ENCODE data around the gene ZNF497.
"Not testable (repeated sequence)": the region's sequence is repeated elsewhere in the genome, so short reads cannot be mapped to it uniquely, and the experiment has no call there.

Gene ZNF497

GRCh38 chr19:58366585-58367430 is 4.3 kb upstream of the ZNF497 start:
- no peak for DNase-seq

DNA sequence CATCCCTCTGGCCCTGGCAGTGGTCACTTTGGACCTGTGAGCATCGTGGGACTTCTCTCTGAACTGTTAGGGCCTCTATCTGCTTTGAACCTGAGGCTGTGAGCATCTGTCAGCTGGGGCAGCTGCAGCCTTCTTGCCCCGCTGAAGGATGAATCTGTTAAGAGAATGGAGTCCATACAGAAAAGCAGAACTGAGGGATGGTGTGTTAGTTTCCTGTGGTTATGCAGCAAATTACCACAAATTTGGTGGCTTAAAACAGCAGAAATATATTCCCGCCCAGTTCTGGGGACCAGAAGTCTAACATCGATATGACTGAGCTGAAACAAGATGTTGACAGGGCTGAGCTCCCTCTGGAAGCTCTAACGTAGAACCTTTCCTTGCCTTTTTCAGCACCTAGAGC is 1.6 kb upstream of the ZNF497 start:
- no peak for DNase-seq

DNA sequence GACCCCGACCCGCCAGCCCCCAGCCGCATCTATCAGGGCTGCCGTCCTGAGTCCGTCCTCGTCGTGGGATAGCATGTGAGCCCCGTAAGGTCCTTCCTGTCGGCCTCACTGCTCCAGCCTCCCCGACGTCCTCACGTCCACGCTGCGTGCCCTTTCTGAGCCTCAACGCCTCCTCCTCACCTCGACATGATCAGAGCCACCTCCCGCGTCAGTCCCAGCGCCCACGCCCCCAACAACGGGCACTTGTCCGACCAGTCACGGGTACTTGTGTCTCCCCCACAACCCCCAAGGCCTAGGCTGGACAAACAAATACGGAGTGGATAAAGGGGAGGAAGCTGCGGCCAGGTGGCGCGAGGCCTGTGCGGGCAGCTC is 665 bp downstream of the ZNF497 start:
- no peak for DNase-seq

DNA sequence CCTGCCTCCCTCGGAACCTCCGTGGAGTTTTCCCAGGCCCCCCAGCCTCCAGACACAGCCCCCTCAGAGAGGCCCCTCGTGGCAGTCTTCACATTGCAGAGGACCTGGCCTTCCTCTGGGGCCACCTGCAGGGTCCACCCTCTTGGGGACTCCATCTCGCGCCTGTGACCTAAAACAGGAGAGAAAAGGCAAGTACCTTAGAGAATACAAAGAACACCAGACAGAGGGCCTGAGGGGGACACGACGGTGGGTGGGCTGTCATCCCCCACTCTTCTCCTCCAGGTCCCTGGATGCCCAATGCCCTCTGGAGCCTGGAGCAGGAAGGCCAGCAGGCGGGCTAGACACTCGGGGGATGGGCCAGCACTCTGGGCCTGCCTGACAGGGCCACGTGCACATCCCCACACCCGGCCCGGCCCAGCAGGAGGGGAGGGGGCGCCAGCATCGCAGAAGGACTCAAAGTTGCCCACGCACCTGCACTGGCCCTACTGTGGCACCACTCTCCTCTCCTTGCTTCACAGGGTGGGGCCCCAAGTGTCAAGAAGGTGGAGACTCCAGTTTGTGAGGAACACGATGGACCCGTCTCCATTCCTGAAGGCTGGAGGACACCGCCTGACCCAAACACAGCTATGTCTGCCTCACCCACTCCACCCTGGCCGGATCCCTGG is 4.9 kb downstream of the ZNF497 start:
- no peak for DNase-seq

- no peak for DNase-seq
These were observed 5.6 kb downstream of the ZNF497 start for GRCh38 chr19:58356766-58357480.

DNA sequence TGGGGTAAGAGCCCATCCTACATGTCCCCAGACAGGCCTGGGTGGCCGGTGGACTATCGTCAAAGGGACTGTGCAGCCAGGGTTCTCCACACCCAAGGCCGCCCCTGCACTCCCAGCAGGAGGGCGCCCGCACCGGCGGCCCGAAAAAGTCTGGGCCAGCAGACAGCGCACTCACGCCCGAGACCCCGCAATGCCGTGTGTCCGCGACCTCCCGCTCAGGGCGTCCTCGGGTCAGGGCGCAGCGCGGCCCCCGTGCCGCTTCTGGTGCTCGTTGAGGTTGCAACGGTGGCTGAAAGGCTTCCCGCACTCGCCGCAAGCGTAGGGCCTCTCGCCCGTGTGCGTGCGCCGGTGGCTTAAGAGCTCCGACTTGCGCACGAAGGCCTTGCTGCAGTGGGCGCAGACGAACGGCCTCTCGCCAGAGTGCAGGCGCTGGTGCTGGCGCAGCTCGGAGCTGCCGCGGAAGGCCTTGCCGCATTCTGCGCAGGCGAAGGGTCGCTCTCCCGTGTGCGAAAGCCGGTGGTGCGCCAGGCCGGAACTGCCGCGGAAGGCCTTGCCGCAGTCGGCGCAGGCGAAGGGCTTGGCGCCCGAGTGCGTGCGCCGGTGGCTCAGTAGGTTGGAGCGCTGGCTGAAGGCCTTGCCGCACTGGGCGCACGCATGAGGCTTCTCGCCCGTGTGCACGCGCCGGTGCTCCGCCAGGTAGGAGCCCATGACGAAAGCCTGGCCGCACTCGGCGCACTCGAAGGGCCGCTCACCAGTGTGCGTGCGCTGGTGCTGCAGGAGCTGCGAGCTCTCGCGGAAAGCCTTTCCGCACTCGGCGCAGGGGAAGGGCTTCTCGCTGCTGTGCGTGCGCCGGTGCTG is 6.4 kb downstream of the ZNF497 start:
- DNase-seq, result no peak

GRCh38 chr19:58355215-58355796 is 7.2 kb downstream of the ZNF497 start:
- no peak for DNase-seq

DNA sequence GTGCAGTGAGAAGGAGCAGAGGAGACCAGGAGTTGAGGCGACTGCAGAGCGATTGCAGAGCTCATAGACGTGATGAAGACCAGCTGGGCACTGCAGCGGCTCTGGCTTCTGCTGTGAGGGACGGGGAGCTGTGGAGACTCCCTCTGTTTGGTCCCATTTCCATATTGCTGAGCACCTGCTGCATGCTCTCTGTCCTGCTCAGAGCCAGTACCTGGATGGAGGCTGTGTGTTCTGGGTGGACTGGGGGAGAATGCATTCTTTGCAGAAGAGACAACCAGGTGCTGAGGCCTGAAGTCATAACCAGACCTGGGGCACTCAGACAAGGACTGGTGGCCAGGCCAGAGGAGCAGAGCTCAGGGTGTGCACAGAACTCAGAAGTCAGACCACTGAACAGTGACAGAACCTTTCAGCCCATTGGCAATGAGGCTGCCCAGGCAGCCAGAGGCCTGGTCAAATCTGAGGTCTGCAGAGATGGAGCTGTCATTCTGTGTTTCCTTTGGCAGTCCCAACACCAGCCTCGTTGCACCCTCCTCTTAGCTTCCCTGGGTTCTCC is 8.0 kb downstream of the ZNF497 start:
- no peak for DNase-seq

DNA sequence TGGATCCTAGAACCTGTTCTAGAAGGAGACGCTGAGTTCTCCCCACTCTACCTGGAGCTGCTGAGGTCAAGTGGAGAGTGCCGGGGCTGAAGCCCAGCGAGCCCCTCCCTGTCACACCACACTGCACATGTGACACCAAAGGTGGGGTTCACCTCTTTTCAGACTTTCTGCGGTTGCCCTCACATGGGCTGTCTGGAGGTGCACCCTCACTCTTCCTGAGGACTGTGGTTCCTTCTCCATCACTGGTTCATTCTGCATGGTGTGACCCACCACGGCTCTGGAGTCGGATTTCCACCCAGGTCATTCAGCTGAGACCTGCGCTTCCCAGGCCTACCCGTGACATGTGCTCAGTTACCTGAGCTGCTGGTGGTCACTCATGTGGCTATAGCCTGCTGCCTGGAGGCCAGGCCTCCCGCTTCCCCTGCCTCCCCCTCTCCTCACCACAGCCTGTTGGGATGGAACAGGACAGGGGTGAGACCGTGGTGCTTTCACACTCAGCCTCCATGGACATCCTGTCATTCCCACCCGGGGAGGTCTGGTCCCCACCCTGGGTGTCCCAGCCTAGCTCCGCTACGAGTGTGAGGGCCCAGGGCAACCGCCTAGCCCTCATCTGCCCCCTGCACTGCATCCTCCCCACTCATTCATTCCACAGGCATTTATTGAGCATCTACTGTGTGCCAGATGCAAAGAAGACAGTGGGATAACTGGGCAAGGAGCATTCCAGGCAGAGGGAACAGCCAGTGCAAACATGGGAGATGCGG is 8.7 kb downstream of the ZNF497 start:
- DNase-seq, result no peak

- DNase-seq, result no peak
These were observed 9.5 kb downstream of the ZNF497 start, which contains the start of gene A1BG for GRCh38 chr19:58352760-58353671. Gene A1BG, minus strand, starts transcription at chr19:58353492. Its CDS starts 55 bp downstream, at chr19:58353437.

DNA sequence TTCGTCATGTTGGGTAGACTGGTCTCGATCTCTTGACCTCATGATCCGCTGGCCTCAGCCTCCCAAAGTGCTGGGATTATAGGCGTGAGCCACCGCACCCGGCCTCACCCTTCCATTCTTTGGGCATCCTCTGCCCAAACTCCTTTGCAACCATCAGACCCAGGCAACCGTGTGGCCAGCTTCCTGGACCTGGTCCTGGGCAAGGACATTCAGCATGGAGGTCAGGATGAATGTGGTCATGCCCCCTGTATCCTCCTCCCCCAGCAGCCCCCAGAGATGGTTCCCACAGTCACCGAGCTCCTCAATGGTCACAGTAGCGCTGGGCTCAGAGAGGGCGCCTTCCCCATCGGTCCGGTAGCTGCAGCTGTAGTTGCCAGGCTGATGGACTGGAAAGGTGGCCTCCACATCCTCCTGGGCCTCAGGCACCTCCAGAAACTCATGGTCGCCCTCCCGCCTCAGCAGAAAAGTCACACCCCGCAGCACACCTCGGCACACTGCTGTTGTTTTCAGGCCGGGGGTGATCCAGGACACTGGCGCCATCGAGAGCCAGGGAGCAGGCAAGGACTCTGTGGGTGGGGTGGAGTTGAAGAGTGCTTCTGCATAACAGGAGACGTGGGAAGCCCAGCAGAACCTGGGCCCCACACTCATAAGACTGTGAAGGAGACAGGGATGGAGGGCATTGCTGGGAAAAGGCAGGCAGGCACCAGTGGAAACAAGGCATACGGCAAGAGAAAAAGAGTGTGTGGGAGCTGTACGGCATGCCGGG is 10.4 kb downstream of the ZNF497 start:
- DNase-seq, result no peak

GRCh38 chr19:58351558-58351878 is 11.0 kb downstream of the ZNF497 start:
- DNase-seq, result no peak

GRCh38 chr19:58350871-58351557 is 11.5 kb downstream of the ZNF497 start:
- DNase-seq, result no peak

DNA sequence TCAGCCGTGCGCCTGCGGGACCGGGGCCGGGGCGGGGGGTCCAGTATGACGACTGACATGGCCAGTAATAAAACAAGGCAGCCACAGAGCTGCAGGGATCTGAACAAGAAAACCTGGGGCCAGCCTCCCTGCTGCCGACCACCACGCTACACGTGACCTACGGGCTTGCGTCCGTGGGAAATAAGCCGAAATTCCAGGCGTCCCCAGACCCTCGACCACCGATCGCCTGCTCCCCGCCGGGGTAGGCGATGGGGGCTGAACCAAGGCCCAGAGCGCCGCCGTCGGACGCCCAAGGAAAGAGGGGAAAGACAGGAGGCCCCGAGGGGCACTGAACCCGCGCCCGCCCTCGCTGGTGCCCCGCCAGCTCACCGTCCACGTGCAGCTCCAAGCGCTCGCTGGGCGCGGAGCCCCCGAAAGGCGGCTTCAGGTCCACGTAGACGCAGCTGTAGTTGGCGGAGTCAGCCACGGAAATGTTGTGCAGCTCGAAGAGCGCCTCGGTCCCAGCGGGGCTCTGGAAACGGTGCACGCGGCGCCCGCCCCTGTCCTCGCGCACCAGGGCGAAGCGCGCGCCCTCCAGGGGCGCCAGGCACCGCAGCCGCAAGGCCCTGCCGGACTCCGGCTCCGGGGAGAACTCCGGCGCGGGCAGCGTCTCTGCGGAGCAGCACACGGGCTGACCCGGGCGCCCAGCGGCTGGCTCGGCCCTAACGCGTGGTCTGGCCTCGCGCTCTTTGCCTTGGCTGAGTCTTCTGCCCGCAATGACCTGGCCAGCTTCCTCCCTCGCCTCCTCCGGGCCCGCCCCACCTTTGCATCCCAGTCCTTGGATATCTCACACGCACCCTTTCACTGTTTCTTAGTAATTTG is 12.3 kb downstream of the ZNF497 start:
- DNase-seq, result no peak

DNA sequence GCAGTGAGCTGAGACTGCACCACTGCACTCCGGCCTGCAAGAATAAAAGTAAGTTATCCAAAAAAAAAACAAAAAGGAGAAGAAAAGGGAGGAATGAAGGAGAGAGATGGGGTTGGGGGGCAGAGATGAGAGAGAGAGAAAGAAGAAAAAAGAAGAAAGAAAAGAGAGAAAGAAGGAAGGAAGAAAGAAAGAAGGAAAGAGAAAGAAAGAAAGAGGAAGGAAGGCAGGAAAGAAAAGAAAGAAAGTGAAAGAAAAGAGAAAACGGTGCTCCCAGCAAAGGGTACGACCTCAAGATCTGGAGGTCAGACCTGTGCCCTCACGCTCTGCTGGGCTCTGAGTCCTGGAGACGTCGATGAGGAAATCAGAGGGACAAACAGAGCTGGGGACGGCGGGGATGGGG is 13.0 kb downstream of the ZNF497 start:
- no peak for DNase-seq

GRCh38 chr19:58348080-58348479 is 14.5 kb downstream of the ZNF497 start:
- DNase-seq, result not testable (repeated sequence)

DNA sequence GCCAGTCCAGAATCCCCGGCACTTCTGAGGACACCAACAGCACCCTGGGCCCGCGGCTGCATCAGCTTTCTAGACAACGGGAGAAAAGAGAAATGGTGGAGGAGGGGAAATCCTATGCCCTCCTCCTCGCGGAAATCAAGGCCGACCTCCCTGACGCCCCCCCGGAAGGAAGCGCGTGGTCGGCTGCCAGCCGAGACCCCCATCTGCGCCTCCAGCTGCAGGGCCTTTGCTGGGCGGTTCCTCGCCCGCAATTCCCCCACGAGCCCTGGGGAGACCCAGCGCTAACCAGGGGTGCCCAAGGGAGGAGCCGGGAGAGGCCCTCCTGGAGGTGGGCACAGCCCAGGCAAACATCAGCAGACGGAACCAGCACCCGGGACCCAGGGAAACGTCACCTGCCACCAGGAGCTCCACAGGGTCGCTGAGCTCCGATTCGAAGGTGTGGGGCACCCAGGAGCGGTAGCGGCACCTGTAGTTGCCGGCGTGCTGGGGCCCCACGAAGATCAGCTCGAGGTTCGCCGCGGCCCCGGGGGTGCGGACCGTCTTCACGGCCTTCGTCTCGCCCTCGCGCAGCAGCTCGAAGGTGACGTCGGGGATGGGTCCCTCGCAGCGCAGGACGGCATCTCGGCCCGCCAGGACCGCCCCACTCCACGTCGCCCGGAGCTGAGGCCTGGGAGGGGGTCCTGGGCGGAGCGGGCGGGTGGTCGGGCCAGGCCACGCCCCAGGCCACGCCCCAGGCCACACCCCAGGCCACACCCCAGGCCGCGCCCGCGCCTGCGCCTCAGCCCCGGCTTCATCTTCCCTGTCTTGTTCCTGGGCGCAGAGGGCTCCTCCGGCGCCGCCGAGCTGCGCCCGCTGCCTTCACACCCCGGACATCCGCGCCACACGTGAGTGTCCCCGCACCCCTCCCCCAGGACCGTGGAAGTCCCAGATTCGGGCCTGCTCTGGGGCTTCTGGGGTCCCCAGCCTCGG is 15.3 kb downstream of the ZNF497 start:
- DNase-seq, result peak; percentile 41
